NOMO-1 treated with dmso at 0.1 percent for 144 hours (cell line): ENCODE results near the gene PINK1.
"Not testable (repeated sequence)": the region's sequence is repeated elsewhere in the genome, so short reads cannot be mapped to it uniquely, and the experiment has no call there.

Source experiments
- DNase-seq: peaks from one replicate; lab custom pipeline; 2025; ENCODE audit not compliant: unreplicated experiment; lab: John Stamatoyannopoulos, UW

The PINK1 gene

GRCh38 chr1:20644416-20644815 lies 11.2 kb downstream of the PINK1 start:
- DNase-seq, result no peak

- DNase-seq, result no peak
Observed at GRCh38 chr1:20645414-20645813, 12.2 kb downstream of the PINK1 start.

GRCh38 chr1:20648438-20648837 lies 15.2 kb downstream of the PINK1 start:
- DNase-seq, result no peak

- DNase-seq, result no peak
Observed at GRCh38 chr1:20648946-20649345, 15.7 kb downstream of the PINK1 start.

- DNase-seq, result no peak
Observed at GRCh38 chr1:20652300-20652699, 19.0 kb downstream of the PINK1 start.

GRCh38 chr1:20654104-20654690 lies 20.9 kb downstream of the PINK1 start:
- DNase-seq, result no peak

- DNase-seq, result no peak
Observed at GRCh38 chr1:20657024-20657423, 23.8 kb downstream of the PINK1 start.

- DNase-seq, result no peak
Observed at GRCh38 chr1:20658166-20658915, 25.1 kb downstream of the PINK1 start.

- DNase-seq, result no peak
Observed at GRCh38 chr1:20660363-20660762, 27.1 kb downstream of the PINK1 start.

- no peak for DNase-seq
Observed at GRCh38 chr1:20660847-20661206, 27.6 kb downstream of the PINK1 start.

- DNase-seq, result peak; percentile 98
Observed at GRCh38 chr1:20661207-20662109, 28.2 kb downstream of the PINK1 start, which contains the start of gene DDOST. TSS of gene DDOST (minus strand) at chr1:20661369. CDS start at chr1:20661350, 19 bp downstream.

- no peak for DNase-seq
Observed at GRCh38 chr1:20662110-20662475, 28.8 kb downstream of the PINK1 start.

- DNase-seq, result no peak
Observed at GRCh38 chr1:20663365-20663764, 30.1 kb downstream of the PINK1 start.

- no peak for DNase-seq
Observed at GRCh38 chr1:20663969-20664715, 30.9 kb downstream of the PINK1 start.

- no peak for DNase-seq
Observed at GRCh38 chr1:20665726-20666125, 32.5 kb downstream of the PINK1 start.

GRCh38 chr1:20666146-20666545 lies 32.9 kb downstream of the PINK1 start:
- DNase-seq, result no peak

- no peak for DNase-seq
Observed at GRCh38 chr1:20666804-20667203, 33.5 kb downstream of the PINK1 start.

- no peak for DNase-seq
Observed at GRCh38 chr1:20668581-20668980, 35.3 kb downstream of the PINK1 start.

GRCh38 chr1:20670936-20671335 lies 37.7 kb downstream of the PINK1 start:
- DNase-seq, result no peak

- DNase-seq, result no peak
Observed at GRCh38 chr1:20672265-20672632, 39.0 kb downstream of the PINK1 start.

GRCh38 chr1:20673626-20674025 lies 40.4 kb downstream of the PINK1 start:
- DNase-seq, result not testable (repeated sequence)
